Measurements from ENCODE around the gene TEPSIN.
A peak's percentile ranks its signal among the peaks of the same experiment; 100 is the strongest.
"Not testable (repeated sequence)": the region's sequence is repeated elsewhere in the genome, so short reads cannot be mapped to it uniquely, and the experiment has no call there.

Gene TEPSIN

GRCh38 chr17:81235822-81236740 is 2.8 kb downstream of the TEPSIN start:
- DNase-seq (ENCODE audit: low spot score): no peak

DNA sequence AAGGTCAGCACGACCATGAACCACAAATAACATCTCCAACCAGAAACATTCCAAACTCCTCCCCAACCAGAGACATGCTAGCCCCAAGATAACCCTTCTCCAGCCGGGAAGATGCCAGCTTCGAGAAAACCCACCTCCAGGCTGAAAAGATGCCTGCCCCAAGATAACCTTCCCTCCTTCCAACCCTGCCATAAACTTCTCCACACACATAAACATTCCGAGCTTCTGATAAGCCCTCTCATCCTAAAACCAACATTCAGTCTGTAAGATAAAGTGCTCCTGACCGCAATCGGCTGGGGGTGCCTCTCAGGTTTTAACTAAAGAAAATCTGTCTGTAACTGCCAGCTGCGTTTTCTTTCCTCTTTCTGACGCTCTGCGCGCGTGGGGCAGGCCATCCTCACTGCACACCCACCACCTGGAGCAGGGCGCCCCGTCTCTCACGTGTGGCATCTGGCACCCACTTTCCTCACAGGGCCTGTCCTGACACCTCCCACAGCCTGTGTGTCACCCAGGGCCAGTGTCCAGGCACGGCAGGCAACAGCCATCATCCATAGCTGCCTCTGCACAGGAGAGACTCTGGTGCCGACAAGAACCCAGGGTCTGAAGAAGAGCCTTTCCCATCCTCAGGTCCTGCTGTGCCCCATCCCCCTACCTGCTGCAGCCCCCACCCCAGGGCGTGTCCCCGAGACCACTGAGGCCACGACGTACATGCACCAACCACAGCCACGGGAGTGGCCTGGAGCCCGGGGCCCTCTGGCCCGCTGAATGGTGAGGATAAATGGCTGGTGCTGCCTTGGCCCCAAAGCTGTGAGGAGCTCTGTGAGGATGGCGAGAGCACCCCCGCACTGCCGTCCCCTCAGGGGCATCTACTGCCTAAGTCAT is 3.7 kb downstream of the TEPSIN start:
- DNase-seq (ENCODE audit: low spot score): no peak

DNA sequence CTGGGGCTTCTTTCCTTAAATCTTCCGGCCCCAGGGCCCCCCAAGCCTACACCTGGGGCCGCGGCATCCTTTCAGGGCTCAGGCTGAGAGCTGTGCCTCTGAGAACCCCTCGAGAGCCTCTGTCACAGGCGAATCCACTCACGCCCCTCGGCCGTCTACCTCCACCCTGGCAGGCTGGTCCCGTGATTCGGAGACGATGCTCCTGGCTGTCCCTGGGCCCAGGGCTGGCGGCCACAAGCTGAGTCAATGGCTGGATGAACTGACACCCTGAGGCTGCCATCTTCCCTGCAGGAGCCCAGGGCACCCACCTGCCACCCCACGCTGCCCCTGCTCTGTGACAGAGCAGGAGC is 4.4 kb downstream of the TEPSIN start:
- DNase-seq (ENCODE audit: low spot score): no peak

GRCh38 chr17:81233811-81234505 is 4.9 kb downstream of the TEPSIN start:
- no peak for DNase-seq (ENCODE audit: low spot score)

GRCh38 chr17:81233316-81233715 is 5.5 kb downstream of the TEPSIN start:
- no peak for DNase-seq (ENCODE audit: low spot score)

DNA sequence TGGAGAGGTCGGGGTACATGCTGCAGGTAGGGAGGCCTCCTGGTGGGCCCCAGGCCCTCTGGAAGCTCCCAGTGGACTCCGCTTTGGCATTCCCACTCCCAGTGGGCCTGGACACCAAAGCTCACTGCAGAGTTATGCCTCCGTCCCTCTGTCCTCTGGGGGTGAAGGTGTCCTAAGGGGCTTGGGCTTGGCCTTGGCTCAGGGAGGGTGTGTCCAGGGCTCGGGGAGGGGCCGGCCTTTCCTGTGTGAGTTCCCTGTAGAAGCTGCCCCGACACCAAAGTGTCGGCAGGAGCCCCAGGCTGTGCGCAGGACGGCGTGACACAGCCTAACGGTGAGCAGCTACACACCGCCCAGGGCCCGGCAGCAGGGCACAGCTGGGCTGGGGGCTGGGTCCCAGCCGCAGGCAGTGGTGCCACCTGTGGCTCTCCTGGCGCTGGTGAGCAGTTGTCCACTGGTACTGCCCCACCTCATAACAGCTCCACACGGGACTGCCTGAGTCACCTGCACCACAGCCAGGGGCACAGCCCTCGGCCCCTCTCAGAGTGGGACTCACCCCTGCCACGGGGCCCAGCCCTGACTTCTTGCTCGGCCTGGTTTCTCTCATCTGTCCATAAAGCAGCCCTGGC is 6.1 kb downstream of the TEPSIN start:
- no peak for DNase-seq (ENCODE audit: low spot score)

DNA sequence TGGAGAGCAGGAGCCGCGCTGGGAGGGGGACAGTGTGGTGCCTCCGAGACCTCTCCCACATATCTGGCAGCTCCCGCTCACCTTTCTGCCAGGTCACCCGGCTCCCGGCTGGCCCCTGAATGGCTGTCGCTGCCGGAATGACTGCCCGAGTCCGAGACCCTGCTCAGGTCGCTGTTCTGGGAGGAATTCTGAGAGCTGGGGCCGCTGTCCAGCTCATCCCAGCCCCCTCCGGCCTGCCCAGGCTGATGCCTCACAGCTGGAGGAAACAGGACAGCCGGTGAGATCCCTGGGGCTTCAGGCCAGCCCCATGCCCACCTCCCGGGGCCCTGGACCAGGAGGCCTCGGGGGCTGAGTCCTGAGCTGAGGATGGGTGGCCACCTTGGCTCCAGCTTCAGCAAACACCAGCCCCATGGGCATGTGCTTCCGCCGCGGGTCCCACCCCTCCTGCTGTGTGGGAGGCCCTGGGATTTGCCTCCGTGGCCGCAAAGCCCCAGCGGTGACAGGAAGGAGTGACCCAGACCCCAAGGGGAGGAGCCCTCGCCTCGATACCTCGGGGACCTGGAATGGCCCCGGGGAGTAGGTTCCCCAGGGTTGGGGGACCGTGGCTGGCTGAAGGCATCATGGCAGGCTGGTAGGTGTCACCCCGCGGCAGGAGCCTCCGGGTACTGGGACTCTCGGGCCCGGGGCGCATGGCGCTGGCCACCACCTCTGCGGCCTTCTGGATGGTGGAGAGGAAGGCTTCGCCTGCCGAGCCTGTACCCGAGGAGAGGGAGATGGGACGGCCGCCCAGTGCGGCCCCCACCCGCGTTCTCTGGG is 6.9 kb downstream of the TEPSIN start:
- no peak for DNase-seq (ENCODE audit: low spot score)

- DNase-seq (ENCODE audit: low spot score): no peak
These were observed 7.7 kb downstream of the TEPSIN start for GRCh38 chr17:81231121-81231645.

DNA sequence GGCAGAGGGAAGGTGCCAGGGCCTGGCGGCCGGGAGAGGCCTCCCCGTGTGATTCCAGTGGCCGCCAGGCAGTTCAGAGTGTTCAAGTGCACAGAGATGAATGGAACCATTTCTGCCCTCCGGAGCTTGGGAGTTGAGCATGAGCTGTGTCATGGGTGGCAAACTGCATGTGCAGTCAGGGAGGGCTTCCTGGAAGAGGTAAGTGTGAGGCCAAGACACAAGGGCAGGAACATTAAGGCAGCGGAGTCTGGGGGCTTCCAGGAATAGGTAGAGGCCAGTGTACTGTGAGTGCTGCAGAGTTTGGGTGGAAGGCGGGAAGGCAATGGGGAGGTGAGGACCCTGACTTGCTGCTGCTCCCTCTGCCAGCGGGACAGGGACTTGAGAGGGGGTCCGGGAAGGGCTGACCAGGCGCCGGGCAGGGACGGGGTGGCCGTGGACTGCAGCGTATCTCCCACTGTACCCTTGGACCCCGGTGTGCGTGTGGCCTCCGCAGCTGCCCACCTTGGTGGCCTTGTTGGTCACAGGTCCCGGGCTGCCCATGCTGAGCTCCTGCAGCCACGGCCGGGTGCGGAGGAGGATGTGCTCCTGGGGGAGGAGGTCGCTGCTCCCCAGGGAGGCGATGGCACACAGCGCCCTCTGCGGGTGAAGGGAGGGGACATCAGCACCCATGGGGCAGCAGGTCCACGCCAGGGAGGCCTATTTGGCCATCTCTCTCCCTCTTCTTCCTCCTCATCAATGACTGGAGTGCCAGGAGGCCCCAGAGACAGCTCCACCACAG is 8.6 kb downstream of the TEPSIN start:
- no peak for DNase-seq (ENCODE audit: low spot score)

DNA sequence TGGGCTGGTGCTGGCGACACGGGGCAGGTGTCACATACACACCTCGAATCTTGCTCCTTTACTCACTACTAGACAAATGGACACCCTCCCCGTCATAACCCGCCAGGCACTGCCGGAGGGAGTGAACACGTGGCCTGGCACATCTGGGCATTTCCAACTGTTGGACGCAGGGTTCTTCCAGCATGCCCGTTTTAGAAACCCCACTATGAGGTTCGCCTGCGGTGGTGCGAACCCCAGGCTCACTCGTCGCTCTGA is 9.3 kb downstream of the TEPSIN start:
- DNase-seq (ENCODE audit: low spot score): no peak

DNA sequence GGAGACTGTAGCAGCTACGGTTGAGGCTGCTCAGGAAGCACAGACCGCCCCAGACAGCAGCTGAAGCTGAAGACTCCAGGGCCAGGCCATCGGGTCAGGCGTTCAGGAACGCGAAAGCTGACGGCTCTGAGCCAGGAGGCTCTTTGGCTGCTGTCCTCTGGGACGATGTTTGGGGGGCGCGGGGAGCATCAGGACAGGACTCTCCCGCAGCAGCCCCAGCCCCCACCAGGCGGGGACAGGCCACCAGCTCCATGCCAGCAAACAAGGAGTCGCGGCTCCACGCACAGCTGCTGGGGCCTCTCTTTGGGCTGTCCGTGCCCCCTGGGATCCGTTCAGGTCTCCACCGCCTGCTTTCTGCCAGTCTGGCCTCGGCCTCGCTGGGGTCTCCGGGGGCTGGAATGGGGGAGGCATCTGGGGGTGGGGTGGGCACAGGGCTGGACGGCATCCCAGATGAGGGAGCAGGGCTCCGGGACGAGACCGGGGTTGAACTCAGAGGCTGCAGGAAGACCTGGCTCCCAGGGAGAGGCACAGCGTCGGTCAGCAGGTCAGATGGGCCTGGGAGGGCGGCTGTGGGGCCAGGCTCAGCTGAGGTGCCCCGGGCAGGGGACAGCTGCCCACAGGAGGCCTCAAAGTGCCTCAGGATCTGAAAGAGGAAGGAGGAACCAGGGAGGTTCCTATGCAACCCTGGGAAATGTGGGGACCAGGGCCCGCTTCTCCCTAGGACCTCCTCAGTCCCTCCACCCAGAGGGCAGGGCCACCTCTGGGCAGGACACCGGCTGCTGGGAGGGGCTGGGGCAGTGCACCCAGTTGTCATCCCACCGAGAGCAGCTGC is 9.8 kb downstream of the TEPSIN start:
- no peak for DNase-seq (ENCODE audit: low spot score)

DNA sequence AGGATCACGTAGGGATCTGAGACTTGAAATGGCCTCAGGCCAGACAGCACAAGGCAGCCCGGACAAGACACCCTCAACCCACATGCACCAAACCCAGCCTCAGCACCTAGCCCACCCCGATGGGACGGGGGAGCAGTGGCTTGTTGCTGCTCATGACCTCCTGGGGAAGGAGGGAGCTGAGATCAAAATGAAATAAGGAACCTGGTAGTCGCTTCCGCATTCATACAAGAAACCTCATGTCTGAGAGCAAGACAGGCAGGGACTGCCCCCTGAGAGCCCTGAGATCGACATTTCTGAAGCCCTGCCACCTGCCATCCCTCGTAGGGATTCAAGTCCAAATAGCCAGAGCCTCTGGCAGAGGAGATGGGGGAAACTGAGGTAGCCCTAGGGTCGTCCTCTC is 10.4 kb downstream of the TEPSIN start:
- no peak for DNase-seq (ENCODE audit: low spot score)

GRCh38 chr17:81227630-81228029 is 11.2 kb downstream of the TEPSIN start:
- not testable (repeated sequence) for DNase-seq (ENCODE audit: low spot score)

GRCh38 chr17:81223762-81224130 is 15.1 kb downstream of the TEPSIN start:
- DNase-seq (ENCODE audit: low spot score): no peak

- DNase-seq (ENCODE audit: low spot score): peak; percentile 98
These were observed 15.7 kb downstream of the TEPSIN start, which contains the start of gene CEP131 for GRCh38 chr17:81222906-81223761. CEP131 (minus strand) TSS chr17:81222965; CDS start chr17:81220056, 2,909 bp downstream.

- no peak for DNase-seq (ENCODE audit: low spot score)
These were observed 16.3 kb downstream of the TEPSIN start for GRCh38 chr17:81222620-81222905.

DNA sequence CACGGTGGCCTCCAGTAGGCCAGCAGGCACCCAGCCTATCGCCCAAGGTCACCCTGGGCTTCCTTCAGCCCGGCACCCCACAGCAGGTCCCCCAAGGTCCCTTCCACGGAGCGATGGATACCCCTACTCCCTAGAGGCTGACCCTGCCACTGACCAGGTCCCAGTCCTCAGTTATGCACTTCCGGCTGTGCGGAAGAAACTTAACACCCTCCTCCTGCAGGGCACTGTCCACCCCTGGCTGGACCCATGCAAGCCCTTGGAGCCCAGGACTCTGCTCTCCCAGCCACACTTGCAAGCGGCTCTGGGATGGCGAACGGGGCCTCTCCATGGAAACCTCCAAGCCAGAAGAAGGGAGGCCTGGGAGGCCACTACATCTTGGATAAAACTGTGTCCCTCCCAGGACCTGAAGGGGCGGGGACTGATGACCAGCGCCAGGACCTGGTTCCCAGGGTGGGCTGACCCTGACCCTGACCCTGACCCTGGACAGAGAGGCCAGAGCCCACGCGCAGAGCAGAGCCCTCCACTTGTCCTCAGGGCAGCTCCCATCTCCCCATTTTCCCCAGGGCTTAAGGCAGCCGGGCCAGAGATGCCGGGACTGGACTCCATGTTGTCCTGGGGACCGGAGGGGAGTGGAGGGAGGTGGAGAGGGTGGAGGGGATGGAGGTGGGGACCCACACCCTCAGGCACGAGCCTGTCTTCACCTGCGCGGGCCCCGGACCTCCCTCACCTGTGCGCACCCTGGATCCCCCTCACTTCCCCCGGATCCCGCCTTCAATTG is 16.8 kb downstream of the TEPSIN start:
- DNase-seq (ENCODE audit: low spot score): no peak

GRCh38 chr17:81221371-81221841 is 17.4 kb downstream of the TEPSIN start:
- DNase-seq (ENCODE audit: low spot score): no peak

Data from left forelimb (tissue), 1 donor.